GM12878 (cell line): Measurements from ENCODE around the gene ZFP1. TPM values are rescaled to one million over a fixed set of nuclear protein-coding genes. Genes with fewer than 3 reads are reported as not detected.

Experiments used
- ATAC-seq: fragments of 200-7000 bp; cut with Tn5 transposase; 3 replicates; pipeline ENCODE4 v1.9.1; 2020; ENCODE audit warnings: mild to moderate bottlenecking, moderate library complexity
- BruUV-seq: library from RNA; stranded (reverse); fragments of 400-500 nt; replicated peaks from 2 replicates; lab custom pipeline; 2021; lab: Mats Ljungman, UMichigan
- CTCF ChIA-PET: fragments of 300-600 bp; sonication (Branson Sonifier 250); formaldehyde crosslinking; extraction: SDS; loops from one replicate; lab custom pipeline; 2021; ENCODE audit warnings: inconsistent platforms; lab: Yijun Ruan, JAX
- POLR2A ChIA-PET: fragments of 350-600 bp; formaldehyde crosslinking; extraction: SDS; loops from one replicate; lab custom pipeline; 2021; ENCODE audit warnings: inconsistent platforms; lab: Charles Lee
- RAD21 ChIA-PET: fragments of 300-600 bp; sonication (Branson Sonifier 250); formaldehyde crosslinking; loops from one replicate; lab custom pipeline; 2023; ENCODE audit warnings: antibody characterized with exemption; ENCODE audit not compliant: unreplicated experiment; lab: Charles Lee
- SMC1A ChIA-PET: fragments of 300-600 bp; sonication (Branson Sonifier 250); formaldehyde crosslinking; loops from one replicate; lab custom pipeline; 2023; ENCODE audit not compliant: unreplicated experiment, uncharacterized antibody; lab: Charles Lee
- DNase-seq: peaks from one replicate; pipeline ENCODE4 v3.0.0-alpha.2; 2011; ENCODE audit warnings: low read depth, low spot score
- FAIRE-seq: peaks from 3 replicates; lab custom pipeline; 2011; peaks lifted over from hg19 to GRCh38; lab: Jason Lieb, UNC
- H2AFZ ChIP-seq: 2 replicates; pipeline ENCODE4 v1.6.0; 2011; ENCODE audit warnings: low read depth, low read length, control low read depth; ENCODE audit not compliant: control insufficient read depth
- H3K27ac ChIP-seq: 2 replicates; pipeline ENCODE4 v1.5.1; 2011; ENCODE audit warnings: control low read depth; ENCODE audit not compliant: control insufficient read depth, insufficient read depth
- H3K27me3 ChIP-seq, 2 experiments: replicated peaks in 1 of 2; 2 replicates each; pipeline versions ENCODE4 v1.6.0 to v1.6.1; 2011; ENCODE audit warnings: low read length in 1 of 2; ENCODE audit not compliant: control insufficient read depth in 2 of 2, insufficient read depth in 2 of 2
- H3K36me3 ChIP-seq, 2 experiments: 2 replicates each; pipeline ENCODE4 v1.5.1; 2011; ENCODE audit warnings: low read length in 1 of 2; ENCODE audit not compliant: control insufficient read depth in 2 of 2, insufficient read depth in 2 of 2
- H3K4me1 ChIP-seq: 2 replicates; pipeline ENCODE4 v1.6.1; 2011; ENCODE audit warnings: mild to moderate bottlenecking, low read length, moderate library complexity, mixed read lengths; ENCODE audit not compliant: control insufficient read depth, insufficient read depth
- H3K4me2 ChIP-seq: 2 replicates; pipeline ENCODE4 v1.6.0; 2011; ENCODE audit warnings: control low read depth; ENCODE audit not compliant: control insufficient read depth, insufficient read depth
- H3K4me3 ChIP-seq: fragments of 200-600 bp; sonication (generic); 2 replicates; pipeline ENCODE4 v1.5.1; 2016
- H3K79me2 ChIP-seq: 2 replicates; pipeline ENCODE4 v1.6.0; 2011; ENCODE audit warnings: low read length; ENCODE audit not compliant: control insufficient read depth, insufficient read depth
- H3K9ac ChIP-seq: 2 replicates; pipeline ENCODE4 v1.8.0; 2011; ENCODE audit warnings: low read length, control low read depth, mixed read lengths; ENCODE audit not compliant: control insufficient read depth, insufficient read depth
- H3K9me3 ChIP-seq: replicated peaks from 3 replicates; pipeline ENCODE4 v1.5.1; 2011; ENCODE audit warnings: mild to moderate bottlenecking, low read length; ENCODE audit not compliant: control insufficient read depth, insufficient read depth
- H4K20me1 ChIP-seq: 2 replicates; pipeline ENCODE4 v1.6.0; 2011; ENCODE audit not compliant: control insufficient read depth, insufficient read depth
- CEBPZ ChIP-seq: fragments of 150-350 bp; IDR thresholded peaks from 2 replicates; pipeline ENCODE4 v1.6.1; 2016; ENCODE audit warnings: low read depth, low read length
- SPI1 ChIP-seq: IDR thresholded peaks from 2 replicates; pipeline ENCODE4 v1.6.1; 2011; ENCODE audit warnings: low read depth, mild to moderate bottlenecking, low read length, moderate library complexity, borderline replicate concordance; ENCODE audit not compliant: insufficient read depth
- WGBS: methylation state at CpG from one replicate; pipeline ENCODE4 v1.1.6; 2016; ENCODE audit warnings: low lambda C conversion rate; ENCODE audit not compliant: insufficient replicate concordance, insufficient coverage; ENCODE audit errors: missing lambda C conversion rate; 5-methylcytosine and 5-hydroxymethylcytosine counted together
- in situ Hi-C: fragments of 300-500 bp; cut with MboI; formaldehyde crosslinking; loops from 9 replicates; pipeline ENCODE4 v1.14.3; 2018; ENCODE audit warnings: mixed read lengths
- intact Hi-C: fragments of 100-400 bp; cut with micrococcal nuclease; formaldehyde crosslinking; loops from one replicate; pipeline ENCODE4 v1.14.2; 2022; ENCODE audit not compliant: unreplicated experiment
- polyA plus RNA-seq, 11 experiments: library from polyadenylated mRNA; depleted of rRNA in 4 of 11; unstranded in 6 of 11; stranded (reverse) in 5 of 11; fragments of >200 nt; fragmentation: Nextera tagmentation in 4 of 11; fragmentation: Illumina TruSeq in 1 of 11; extraction: Ambion mirVana in 4 of 11; extraction: Trizol in 1 of 11; gene quantifications; 1 replicate in 1 of 11; 2 replicates in 10 of 11; pipeline versions ENCODE4 v1.2.1 to v1.2.3, GENCODE V29; 2011 to 2016; ENCODE audit warnings: inconsistent platforms in 2 of 11, missing spikeins in 2 of 11, low read depth in 1 of 11
- total RNA-seq, 4 experiments: library from RNA; depleted of rRNA in 3 of 4; stranded (reverse); fragments of >200 nt in 3 of 4; fragmentation: Illumina TruSeq in 1 of 4; extraction: Trizol in 1 of 4; gene quantifications; 2 replicates each; pipeline versions ENCODE4 v1.2.1 to v1.2.3, GENCODE V29; 2013 to 2021

Gene ZFP1
- total and polyA plus RNA-seq, 10 of the 15 experiments (the other 5 are each of a cell fraction or from before 2014, with no cell fraction given): 3.5 to 17.6 (median 14.7) TPM

- Histone ChIP-seq H3K36me3 (no peaks in the 10 kb centered on the region), H3K27ac (no peak overlapping the region), H3K27me3 (no peaks in the 10 kb centered on the region), H3K9me3 (peaks cover 4% of the 10 kb centered on the region; the same call in 2 of the 3 replicates), H3K9ac (no peak overlapping the region), H3K79me2 (no peaks in the 10 kb centered on the region), H3K4me1 (no peaks in the 10 kb centered on the region; the same call in 1 of the 2 replicates), H2AFZ (no peak overlapping the region), H3K4me2 (no peak overlapping the region), H4K20me1 (no peaks in the 10 kb centered on the region), H3K4me3 (no peak overlapping the region)
- SMC1A ChIA-PET: no interaction called here
- FAIRE-seq (no peak), ATAC-seq (no peak), DNase-seq (no peak)
- intact Hi-C loops (loop anchor here (2.0 kb wide), 1 partner anchor 25 kb away; no protein-coding TSS in a partner anchor), in situ Hi-C loops (no loop called here)
- TF ChIP-seq CEBPZ (no peak), SPI1 (peak; percentile 43; the same call in 1 of the 2 replicates)
- 0% methylated on average over 3 of the region's 3 CpGs for WGBS
- no TSS peak for BruUV-seq
- POLR2A ChIA-PET: no interaction called here
- RAD21 ChIA-PET: interaction anchor here (0.6 kb wide), 1 partner anchor 38 kb away, joined by 3 read pairs; no protein-coding TSS in a partner anchor
- CTCF ChIA-PET: interaction anchor here (1.4 kb wide), 1 partner anchor 319 kb away, joined by 7 read pairs; no protein-coding TSS in a partner anchor
Measured at GRCh38 chr16:75181630-75182029, 33.3 kb downstream of the ZFP1 start.
